Iris pigment epithelial cell (primary cell): ENCODE data around the gene RIOK3.
"Not testable (repeated sequence)": the region's sequence is repeated elsewhere in the genome, so short reads cannot be mapped to it uniquely, and the experiment has no call there.

ENCODE experiments used
- DNase-seq: peaks from one replicate; pipeline ENCODE4 v3.0.0-alpha.2; 2011; ENCODE audit warnings: low read depth

The RIOK3 gene

DNA sequence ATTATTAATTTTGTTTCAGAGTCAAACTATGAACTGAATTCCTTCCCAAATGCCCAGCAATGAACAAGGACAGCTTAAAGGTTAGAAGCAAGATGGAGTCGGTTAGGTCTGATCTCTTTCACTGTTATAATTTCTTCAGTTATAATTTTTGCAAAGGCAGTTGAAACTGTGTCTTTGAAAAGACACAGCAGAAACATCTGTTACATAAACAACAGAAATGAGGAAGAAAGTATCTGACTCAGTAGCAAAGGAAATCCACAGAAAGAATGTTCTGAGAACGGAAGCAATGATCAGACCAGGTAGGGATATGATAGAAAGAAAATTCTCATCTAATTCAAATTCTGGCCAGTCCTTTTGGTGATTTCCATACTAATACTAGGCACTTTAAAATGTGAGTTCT, 45.0 kb downstream of the RIOK3 start:
- DNase-seq: no peak

DNA sequence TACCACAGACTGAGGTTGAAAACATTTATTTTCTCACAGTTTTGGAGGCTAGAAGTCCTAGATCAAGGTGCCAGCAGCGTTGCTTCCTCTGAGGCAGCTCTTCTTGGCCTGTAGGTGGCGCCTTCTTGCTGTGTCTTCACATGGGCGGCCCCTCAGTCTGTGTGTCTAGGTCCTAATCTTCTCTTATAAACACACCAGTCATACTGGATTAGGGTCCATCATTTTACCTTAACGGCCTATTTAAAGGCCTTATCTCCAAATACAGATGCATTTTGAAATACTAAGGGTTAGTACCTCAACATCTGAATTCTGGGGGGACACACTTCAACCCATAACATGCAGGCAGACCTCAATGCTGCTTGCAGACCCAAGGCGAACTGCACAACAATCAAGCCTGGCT, 45.8 kb downstream of the RIOK3 start:
- peak; percentile 87 for DNase-seq

- DNase-seq: no peak
Measured at GRCh38 chr18:23499291-23499781, 46.2 kb downstream of the RIOK3 start.

- DNase-seq: no peak
Measured at GRCh38 chr18:23501626-23502025, 48.5 kb downstream of the RIOK3 start.

DNA sequence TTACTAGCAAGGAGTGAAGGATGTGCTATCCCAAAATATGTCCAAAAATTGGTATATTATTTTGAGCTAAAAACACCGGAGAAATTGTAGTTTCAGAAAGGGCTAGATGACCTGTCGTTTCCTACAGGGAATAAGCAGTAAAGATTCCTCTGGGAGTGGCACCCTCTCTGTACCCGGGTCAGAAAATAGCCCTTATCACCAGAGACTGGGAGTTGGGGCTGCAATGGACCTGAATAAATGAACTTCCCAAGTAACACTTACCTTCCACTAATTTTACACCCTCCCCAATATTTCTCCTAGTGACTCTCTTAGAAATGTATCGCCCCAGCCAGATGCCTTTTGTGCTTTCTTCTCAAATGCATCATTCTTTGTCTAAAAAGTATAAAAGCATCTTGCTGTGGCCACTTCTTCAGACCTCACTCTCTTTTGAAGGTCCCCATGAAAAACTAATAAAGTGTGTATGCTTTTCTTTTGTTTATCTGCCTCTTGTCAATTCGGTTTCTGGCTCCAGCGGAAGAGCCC, 49.5 kb downstream of the RIOK3 start:
- no peak for DNase-seq

GRCh38 chr18:23503038-23503962, 50.2 kb downstream of the RIOK3 start, which contains the start of gene RMC1:
RMC1 (plus strand) TSS chr18:23503511; CDS start chr18:23503619, 108 bp downstream.
- DNase-seq: peak; percentile 94

DNA sequence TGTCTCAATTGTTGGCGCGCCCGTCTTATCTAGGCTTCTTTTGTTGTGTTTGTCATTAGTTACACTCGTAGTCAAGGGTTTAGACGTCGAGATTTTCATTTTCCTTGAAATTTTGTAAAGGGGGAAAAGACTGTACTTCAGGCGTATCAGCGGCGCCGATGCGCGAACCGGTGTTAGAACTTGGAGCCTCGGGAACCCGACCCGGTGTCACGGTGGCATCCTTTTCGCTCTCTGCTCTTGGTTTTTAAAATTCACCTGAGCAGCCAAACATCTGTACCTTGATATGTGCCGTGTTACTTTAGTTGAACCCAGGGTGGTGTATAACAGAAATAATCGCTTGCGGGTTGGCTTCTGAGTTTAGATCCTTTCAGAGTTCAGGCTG, 50.9 kb downstream of the RIOK3 start:
- no peak for DNase-seq

DNA sequence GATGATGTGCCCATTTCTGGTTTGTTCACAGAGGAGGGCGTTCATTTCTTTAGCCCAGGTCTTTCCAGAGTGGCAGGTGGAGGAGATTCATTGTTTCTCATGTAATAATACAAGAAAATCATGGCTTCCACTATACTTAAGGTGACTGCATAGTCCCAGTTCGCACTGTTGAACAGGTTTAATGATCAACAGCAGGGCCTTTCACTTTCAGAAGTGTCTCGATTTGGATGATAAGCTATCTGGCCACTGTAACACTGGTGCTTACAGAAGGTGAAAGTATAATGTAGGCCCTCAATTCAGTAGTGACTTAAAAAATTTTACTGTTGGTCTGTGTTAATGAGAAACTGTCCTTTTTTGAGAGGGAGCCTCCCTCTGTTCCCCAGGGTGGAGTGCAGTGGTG, 51.6 kb downstream of the RIOK3 start:
- DNase-seq: no peak

- no peak for DNase-seq
Measured at GRCh38 chr18:23506393-23506792, 53.3 kb downstream of the RIOK3 start.

- DNase-seq: not testable (repeated sequence)
Measured at GRCh38 chr18:23510923-23511322, 57.8 kb downstream of the RIOK3 start.

DNA sequence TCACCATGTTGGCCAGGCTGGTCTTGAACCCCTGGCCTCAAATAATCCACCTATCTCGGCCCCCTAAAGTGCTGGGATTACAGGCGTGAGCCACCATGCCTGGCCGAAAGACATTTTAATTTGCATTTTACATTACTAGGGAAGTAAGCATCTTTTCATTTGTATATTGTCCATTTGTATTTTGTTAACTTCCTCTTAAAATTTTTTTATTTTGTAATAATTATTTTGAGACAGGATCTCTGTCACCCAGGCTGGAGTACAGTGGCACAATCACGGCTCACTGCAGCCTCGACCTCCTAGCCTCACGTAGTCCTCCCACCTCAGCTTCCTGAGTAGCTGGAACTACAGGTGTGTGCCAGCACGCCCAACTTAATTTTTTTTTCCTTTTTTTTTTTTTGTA, 59.1 kb downstream of the RIOK3 start:
- not testable (repeated sequence) for DNase-seq

- DNase-seq: peak; percentile 65
Measured at GRCh38 chr18:23512641-23513040, 59.6 kb downstream of the RIOK3 start.

DNA sequence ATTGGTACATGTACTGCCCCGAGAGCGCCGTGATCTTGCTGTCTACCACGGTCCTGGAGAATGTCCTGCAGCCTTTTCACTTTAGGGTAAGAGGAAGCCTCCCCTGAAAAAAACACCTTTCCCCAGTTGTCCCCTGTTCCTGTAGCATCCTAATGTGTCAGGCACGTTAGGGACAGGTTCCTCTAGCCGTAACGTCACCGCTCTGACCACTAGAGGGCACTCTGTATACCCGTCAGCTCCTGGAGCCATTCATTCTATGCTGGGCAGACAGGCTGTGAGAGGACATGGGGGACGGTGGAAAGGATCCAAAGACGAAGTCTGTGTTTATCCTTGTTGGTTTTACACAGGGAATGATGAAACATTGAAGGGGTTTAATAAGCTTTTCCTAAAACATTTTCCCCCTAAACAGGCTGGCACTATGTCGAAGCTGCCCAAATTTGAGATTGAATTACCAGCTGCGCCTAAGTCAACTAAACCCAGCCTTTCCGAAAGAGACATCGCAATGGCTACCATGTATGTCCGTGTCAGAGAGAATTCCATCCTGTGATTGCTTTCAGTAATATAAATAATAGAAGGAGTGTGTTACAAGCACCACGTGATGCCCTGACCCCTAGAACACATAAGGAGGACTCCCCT, 62.9 kb downstream of the RIOK3 start:
- peak; percentile 74 for DNase-seq

GRCh38 chr18:23519734-23520133, 66.6 kb downstream of the RIOK3 start:
- DNase-seq: no peak

- no peak for DNase-seq
Measured at GRCh38 chr18:23521271-23521670, 68.2 kb downstream of the RIOK3 start.

DNA sequence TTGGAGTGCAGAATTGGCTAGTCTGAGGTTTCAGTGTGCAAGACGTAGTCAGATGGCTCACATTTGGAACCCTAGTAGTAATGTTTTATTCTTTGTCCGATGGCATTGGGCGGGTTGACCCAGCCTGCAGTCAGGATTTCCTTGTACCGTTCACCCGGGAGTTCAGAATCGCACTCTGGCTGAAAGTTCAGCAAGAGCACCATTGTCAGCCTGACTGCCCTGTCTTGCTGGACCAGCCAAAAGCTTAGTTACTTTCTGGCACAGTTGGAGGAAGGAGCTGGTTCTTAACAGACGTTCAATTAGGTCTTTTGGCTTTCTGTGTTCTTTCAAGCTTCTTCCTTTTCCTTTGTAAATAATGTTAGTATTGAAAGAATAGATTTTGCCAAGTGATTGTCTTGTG, 68.8 kb downstream of the RIOK3 start:
- DNase-seq: no peak

- DNase-seq: peak; percentile 86
Measured at GRCh38 chr18:23523429-23524212, 70.5 kb downstream of the RIOK3 start.

DNA sequence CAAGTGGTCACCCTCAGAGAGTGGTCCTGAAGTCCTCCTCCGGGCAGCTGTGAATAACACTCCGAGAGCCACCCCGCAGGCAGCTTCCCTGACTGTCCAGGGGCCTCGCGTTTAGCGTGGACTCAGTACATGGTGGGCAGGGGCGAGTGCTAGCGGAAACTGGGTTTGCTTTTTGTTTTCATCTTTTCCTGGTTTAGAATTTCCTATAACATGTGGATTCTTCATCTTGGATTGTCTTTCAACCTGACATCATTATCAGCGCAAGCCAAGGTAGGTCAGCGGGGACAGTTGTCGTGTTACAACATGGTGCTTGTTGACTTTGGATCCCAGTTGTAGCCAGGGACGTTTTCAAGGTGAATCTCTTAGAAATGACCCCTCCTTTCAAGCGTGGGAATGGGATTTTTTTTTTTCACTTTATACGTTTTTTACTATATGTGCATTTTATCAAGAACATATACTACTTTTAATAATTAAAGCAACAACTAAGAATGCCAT, 71.2 kb downstream of the RIOK3 start:
- no peak for DNase-seq

DNA sequence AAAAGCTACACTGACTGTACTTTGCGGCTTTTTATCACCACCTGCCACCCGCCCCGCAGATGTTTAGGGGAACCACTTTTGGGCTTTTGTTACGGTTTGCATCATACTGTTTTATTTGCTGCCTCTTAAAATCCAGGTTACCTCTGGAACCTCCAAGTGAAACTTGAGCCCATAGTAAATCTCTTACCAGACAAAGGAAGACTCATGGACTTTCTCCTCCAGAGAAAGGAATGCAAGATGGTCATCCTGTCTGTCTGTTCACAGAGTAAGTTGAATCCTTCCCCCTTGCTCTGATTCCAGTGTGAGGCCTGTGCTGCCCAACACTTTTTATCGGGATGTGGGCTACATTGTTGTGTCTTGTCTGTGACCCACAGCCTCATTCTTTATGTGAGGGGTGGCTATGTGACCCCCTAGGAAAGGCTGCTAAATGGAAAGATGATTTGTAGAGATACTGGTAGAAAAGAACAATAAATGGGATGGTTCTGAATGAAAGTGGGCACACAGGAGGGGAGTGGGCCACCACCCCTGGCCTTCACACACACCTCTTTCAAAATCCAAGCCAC, 73.5 kb downstream of the RIOK3 start:
- DNase-seq: no peak

GRCh38 chr18:23528580-23529472, 75.7 kb downstream of the RIOK3 start:
- DNase-seq: peak; percentile 48

- peak; percentile 79 for DNase-seq
Measured at GRCh38 chr18:23529604-23530003, 76.5 kb downstream of the RIOK3 start.
